CD4-positive, CD25-positive, alpha-beta regulatory T cell (primary cell): ENCODE data around the gene ZNRF3. TPM values are rescaled to one million over a fixed set of nuclear protein-coding genes. Genes with fewer than 3 reads are reported as not detected.
A peak's percentile ranks its signal among the peaks of the same experiment; 100 is the strongest.

Experiments
- ATAC-seq, 2 donors: fragments of 150-1000 bp; cut with Tn5 transposase; one replicate each; pipeline ENCODE4 v1.10.0; 2021; ENCODE audit warnings: low read depth in 2 of 2, moderate number of reproducible peaks in 2 of 2, moderate library complexity in 1 of 2
- DNase-seq, 3 donors: peaks; one replicate each; pipeline versions ENCODE4 v3.0.0 to v3.0.0-alpha.2; 2012 to 2022; ENCODE audit warnings: mixed read lengths in 1 of 3
- H3K27ac ChIP-seq: one replicate; pipeline ENCODE4 v1.7.0; 2013; ENCODE audit warnings: mild to moderate bottlenecking, low read length; ENCODE audit not compliant: insufficient read depth, poor library complexity, severe bottlenecking
- H3K27me3 ChIP-seq: one replicate; pipeline ENCODE4 v1.7.0; 2013; ENCODE audit warnings: low read length; ENCODE audit not compliant: control insufficient read depth, insufficient read depth
- H3K36me3 ChIP-seq: one replicate; pipeline ENCODE4 v1.7.0; 2013; ENCODE audit warnings: mild to moderate bottlenecking, low read length, moderate library complexity; ENCODE audit not compliant: control insufficient read depth, insufficient read depth
- H3K4me1 ChIP-seq: 2 replicates; pipeline ENCODE4 v1.7.0; 2013; ENCODE audit warnings: mild to moderate bottlenecking, low read length; ENCODE audit not compliant: insufficient read depth, control insufficient read depth, poor library complexity, severe bottlenecking
- H3K4me3 ChIP-seq: one replicate; pipeline ENCODE4 v1.7.0; 2013; ENCODE audit warnings: low read depth, mild to moderate bottlenecking, low read length, moderate library complexity
- H3K9me3 ChIP-seq, 2 experiments: 1 replicate in 1 of 2; 2 replicates in 1 of 2; pipeline ENCODE4 v1.7.0; 2013; ENCODE audit warnings: low read length in 2 of 2, mild to moderate bottlenecking in 1 of 2, moderate library complexity in 1 of 2; ENCODE audit not compliant: control insufficient read depth in 2 of 2
- H3K27ac Mint-ChIP-seq, 3 donors: one replicate each; pipeline ENCODE4 v1.8.0; 2020 to 2022; ENCODE audit warnings: mild to moderate bottlenecking in 3 of 3, mixed read lengths in 3 of 3, moderate library complexity in 2 of 3
- H3K27me3 Mint-ChIP-seq: one replicate; pipeline ENCODE4 v1.8.0; 2022; ENCODE audit warnings: mild to moderate bottlenecking, mixed read lengths
- H3K36me3 Mint-ChIP-seq: one replicate; pipeline ENCODE4 v1.8.0; 2020; ENCODE audit warnings: mixed read lengths
- H3K4me1 Mint-ChIP-seq, 4 donors: one replicate each; pipeline ENCODE4 v1.8.0; 2020 to 2022; ENCODE audit warnings: mixed read lengths in 4 of 4, mild to moderate bottlenecking in 1 of 4
- H3K4me3 Mint-ChIP-seq, 4 donors: one replicate each; pipeline ENCODE4 v1.8.0; 2020 to 2022; ENCODE audit warnings: mild to moderate bottlenecking in 4 of 4, mixed read lengths in 4 of 4, moderate library complexity in 3 of 4
- H3K9me3 Mint-ChIP-seq, 7 donors: one replicate each; pipeline ENCODE4 v1.8.0; 2020 to 2022; ENCODE audit warnings: mixed read lengths in 7 of 7, mild to moderate bottlenecking in 3 of 7, moderate library complexity in 2 of 7
- polyA plus RNA-seq, 4 donors: library from polyadenylated mRNA; unstranded; fragments of 300-500 nt; fragmentation: Illumina TruSeq; gene quantifications; one replicate each; pipeline ENCODE4 v1.2.3, GENCODE V29; 2021
- total RNA-seq: library from RNA; stranded (reverse); gene quantifications from one replicate; pipeline ENCODE4 v1.2.3, GENCODE V29; 2022

The ZNRF3 gene
- total and polyA plus RNA-seq, 5 donors from 2014 or later: 0.06 to 0.35 (median 0.24) TPM

DNA sequence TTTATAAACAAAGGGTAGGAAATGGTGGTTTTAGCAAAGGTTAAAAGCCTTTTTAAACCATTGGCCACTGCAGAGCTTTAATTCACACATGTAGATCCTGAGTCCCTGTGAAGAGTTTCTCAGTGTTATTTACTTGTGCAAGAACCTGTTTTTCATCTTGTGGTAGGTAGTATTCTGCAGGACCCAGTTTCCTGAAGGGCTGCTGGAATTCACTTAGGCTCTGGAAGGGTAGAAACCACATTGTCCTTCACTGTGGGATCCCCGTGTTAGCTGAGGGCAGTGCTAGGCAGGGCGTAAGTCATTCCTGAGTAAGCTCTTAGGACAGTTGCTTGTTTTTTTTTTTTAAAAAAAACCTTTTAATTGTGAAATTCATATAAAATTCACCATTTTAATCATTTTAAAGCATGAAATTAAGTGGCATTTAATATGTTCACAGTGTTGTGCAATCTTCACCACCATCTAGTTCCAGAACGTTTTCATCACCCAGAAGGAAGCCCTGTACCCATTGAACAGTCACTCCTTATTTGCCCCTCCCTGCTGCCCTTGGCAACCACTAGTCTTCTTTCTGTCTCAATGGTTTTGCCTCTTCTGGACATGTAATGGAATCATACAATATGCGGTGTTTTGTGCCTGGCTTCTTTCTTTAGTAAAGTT is 100.5 kb downstream of the ZNRF3 start:
- H3K9me3 Mint-ChIP-seq: peaks cover 0 to 5% (median 0%) of the 10 kb centered on the region in 7 donors
- no peak for DNase-seq
- Histone ChIP-seq H3K36me3 (no peaks in the 10 kb centered on the region), H3K27me3 (no peaks in the 10 kb centered on the region), H3K4me1 (no peaks in the 10 kb centered on the region), H3K27ac (no peak overlapping the region), H3K9me3 (no peaks in the 10 kb centered on the region), H3K4me3 (no peak overlapping the region)
- peaks cover under 1% of the 10 kb centered on the region for H3K27me3 Mint-ChIP-seq
- H3K4me1 Mint-ChIP-seq: peaks cover 0 to 2% (median 0%) of the 10 kb centered on the region in 4 donors
- peak overlapping the region in 1 of 3 donors; percentile 15 for H3K27ac Mint-ChIP-seq
- ATAC-seq: no peak
- H3K4me3 Mint-ChIP-seq: no peak overlapping the region
- H3K36me3 Mint-ChIP-seq: peaks cover 20% of the 10 kb centered on the region

DNA sequence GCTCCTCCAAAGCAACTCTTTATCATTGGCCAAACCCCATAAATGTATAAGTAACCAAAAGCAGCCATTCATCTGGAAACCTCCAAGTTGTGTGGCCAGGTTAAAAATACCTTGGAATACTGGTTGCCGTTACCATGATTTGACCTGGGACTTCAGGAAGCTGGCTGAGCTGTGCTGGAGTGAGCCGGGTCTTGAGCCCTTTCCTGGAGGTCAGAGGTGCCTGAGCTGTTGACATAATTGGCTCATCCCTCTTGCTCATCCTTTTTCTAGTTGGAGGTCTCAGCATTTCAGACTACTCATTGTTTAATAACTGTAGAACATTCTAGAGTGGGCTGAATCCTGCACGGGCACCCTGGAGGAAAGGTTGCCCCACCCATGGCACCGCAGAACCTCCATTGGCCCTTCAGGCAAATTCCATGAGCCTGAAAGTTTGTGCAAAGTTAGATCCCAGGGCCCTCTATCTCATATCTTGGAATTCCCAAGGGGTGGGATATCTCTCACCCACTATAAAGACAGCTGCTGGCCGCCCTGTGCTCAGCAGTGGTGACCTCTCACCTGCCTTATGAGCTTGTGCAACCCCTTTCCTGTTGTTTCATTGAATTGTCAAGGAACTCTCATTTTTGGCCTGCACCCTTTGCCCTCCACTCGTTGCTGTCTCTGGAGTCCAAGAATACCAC is 101.2 kb downstream of the ZNRF3 start:
- Histone ChIP-seq H3K27ac (no peak overlapping the region), H3K4me1 (no peaks in the 10 kb centered on the region), H3K9me3 (no peaks in the 10 kb centered on the region), H3K4me3 (no peak overlapping the region), H3K36me3 (no peaks in the 10 kb centered on the region), H3K27me3 (no peaks in the 10 kb centered on the region)
- Mint-ChIP-seq H3K27me3 (no peaks in the 10 kb centered on the region), H3K9me3 (peaks cover 0 to 5% (median 0%) of the 10 kb centered on the region in 7 donors), H3K4me3 (no peak overlapping the region), H3K36me3 (peaks cover 20% of the 10 kb centered on the region), H3K4me1 (peaks cover 0 to 2% (median 0%) of the 10 kb centered on the region in 4 donors), H3K27ac (no peak overlapping the region)
- ATAC-seq (no peak), DNase-seq (no peak)

DNA sequence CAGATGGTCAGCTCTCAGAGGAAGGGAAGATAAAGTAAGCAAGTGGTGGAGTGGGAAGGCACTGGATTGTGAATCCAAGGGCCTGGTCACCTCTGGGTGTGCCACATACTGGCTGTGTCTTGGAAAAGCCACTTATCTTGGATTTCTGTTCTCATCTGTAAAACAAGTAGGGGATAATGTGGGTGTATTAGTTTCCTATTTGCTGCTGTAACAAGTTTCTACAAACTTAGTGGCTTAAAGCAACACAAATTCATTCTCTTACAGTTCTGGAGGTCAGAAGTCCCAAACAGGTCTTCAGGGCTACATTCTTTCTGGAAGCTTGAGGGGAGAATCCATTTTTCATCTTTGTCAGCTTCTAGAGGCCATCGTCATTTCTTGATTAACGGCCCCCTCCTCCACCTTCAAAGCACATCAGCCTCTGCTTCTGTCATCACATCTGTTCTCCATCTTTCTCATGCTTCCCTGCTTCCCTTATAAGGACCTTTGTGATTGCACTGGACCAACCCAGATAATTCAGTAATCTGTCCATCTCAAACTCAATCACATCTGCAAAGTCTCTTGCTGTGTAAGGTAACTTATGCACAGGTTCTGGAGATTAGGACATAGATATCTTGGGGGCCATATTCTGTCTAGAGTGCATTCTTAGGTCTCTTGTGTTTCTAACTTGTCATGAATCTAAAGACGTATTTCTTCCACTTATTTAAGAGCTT is 102.4 kb downstream of the ZNRF3 start:
- Histone ChIP-seq H3K4me1 (no peaks in the 10 kb centered on the region), H3K27me3 (no peaks in the 10 kb centered on the region), H3K9me3 (no peaks in the 10 kb centered on the region), H3K4me3 (no peak overlapping the region), H3K36me3 (no peaks in the 10 kb centered on the region), H3K27ac (no peak overlapping the region)
- no peak overlapping the region for H3K27ac Mint-ChIP-seq
- no peak overlapping the region for H3K4me3 Mint-ChIP-seq
- H3K27me3 Mint-ChIP-seq: no peaks in the 10 kb centered on the region
- peaks cover 0 to 2% (median 0%) of the 10 kb centered on the region in 4 donors for H3K4me1 Mint-ChIP-seq
- H3K36me3 Mint-ChIP-seq: peaks cover 20% of the 10 kb centered on the region
- no peak for DNase-seq
- no peak for ATAC-seq
- peaks cover 0 to 5% (median 0%) of the 10 kb centered on the region in 7 donors for H3K9me3 Mint-ChIP-seq

DNA sequence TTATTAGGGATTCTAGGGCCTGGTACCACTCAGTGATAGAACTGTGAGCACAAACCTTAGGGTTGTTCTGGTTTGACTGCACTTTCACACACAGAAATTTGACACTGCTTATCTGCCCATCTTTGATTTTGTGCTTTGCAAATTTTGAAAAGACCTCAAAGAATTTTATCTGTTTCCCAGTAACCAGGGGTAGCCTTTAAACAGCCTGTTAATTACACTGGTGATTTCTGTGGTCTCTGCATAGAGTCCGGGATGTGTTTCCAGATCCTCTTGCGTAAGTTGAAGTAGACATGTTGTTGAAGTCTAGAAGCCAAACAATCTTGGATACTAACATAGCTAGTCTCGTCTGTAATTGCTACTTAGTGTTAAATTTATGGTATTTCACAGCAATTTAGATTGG is 103.0 kb downstream of the ZNRF3 start:
- ATAC-seq: no peak
- no peak overlapping the region for H3K4me3 ChIP-seq
- Mint-ChIP-seq H3K36me3 (peaks cover 22% of the 10 kb centered on the region), H3K4me3 (no peak overlapping the region), H3K27ac (no peak overlapping the region), H3K27me3 (no peaks in the 10 kb centered on the region), H3K9me3 (peaks cover 0 to 5% (median 0%) of the 10 kb centered on the region in 7 donors), H3K4me1 (peaks cover 0 to 2% (median 0%) of the 10 kb centered on the region in 4 donors)
- no peak for DNase-seq
- no peaks in the 10 kb centered on the region for H3K9me3 ChIP-seq
- H3K36me3 ChIP-seq: no peaks in the 10 kb centered on the region
- no peaks in the 10 kb centered on the region for H3K4me1 ChIP-seq
- no peaks in the 10 kb centered on the region for H3K27me3 ChIP-seq
- no peak overlapping the region for H3K27ac ChIP-seq

DNA sequence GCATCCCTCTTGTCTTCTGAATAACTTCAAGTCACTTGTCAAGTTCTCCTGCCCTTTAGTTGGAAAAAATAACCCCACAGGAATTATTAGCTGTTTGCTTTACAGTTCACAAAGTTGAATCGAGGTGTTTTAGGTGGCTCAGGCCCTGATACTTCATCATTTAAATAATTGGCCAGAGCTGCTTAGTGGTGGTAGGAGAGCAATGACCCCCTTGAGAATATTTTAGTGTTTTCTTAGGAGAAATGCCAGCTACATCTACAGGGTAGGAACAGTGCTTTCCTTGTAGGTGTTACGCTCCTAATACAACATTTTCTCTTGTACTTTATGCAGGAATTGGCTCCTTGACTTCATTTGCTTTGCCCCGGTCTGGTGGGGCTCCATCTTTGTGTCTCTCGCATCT is 105.1 kb downstream of the ZNRF3 start:
- H3K4me1 ChIP-seq: no peaks in the 10 kb centered on the region
- DNase-seq (no peak), ATAC-seq (no peak)
- Mint-ChIP-seq H3K36me3 (peaks cover 29% of the 10 kb centered on the region), H3K4me1 (peaks cover 0 to 1% (median 0%) of the 10 kb centered on the region in 4 donors), H3K9me3 (peaks cover 0 to 5% (median 0%) of the 10 kb centered on the region in 7 donors), H3K4me3 (no peak overlapping the region), H3K27me3 (no peaks in the 10 kb centered on the region), H3K27ac (no peak overlapping the region)
- no peak overlapping the region for H3K4me3 ChIP-seq
- H3K36me3 ChIP-seq: no peaks in the 10 kb centered on the region
- no peaks in the 10 kb centered on the region for H3K9me3 ChIP-seq
- H3K27ac ChIP-seq: no peak overlapping the region
- no peaks in the 10 kb centered on the region for H3K27me3 ChIP-seq

DNA sequence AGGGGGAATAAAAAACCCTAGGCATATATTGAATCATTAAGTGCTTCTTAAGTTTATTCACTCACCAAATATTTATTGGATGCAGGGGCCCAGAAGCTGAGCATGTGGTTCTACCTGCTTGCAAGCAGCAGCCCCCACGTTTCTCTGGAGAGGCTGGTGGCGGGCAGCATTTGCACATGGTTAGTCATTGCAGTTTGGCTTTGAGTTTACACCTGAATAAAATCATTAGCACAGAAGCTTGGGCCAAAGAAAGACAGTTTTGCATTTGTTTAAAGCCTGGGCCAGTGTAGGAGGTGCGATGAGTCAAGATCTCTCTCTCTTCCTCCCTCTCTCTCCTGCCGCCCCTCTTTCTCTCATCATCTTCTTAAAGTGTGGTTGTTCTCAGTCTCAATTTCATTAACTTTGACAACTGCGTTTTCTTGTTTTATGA is 105.7 kb downstream of the ZNRF3 start:
- Histone ChIP-seq H3K27ac (no peak overlapping the region), H3K4me3 (no peak overlapping the region), H3K27me3 (no peaks in the 10 kb centered on the region), H3K4me1 (no peaks in the 10 kb centered on the region), H3K9me3 (no peaks in the 10 kb centered on the region), H3K36me3 (no peaks in the 10 kb centered on the region)
- no peaks in the 10 kb centered on the region for H3K4me1 Mint-ChIP-seq
- ATAC-seq (no peak), DNase-seq (no peak)
- H3K9me3 Mint-ChIP-seq: peaks cover 0 to 5% (median 0%) of the 10 kb centered on the region in 7 donors
- peaks cover 29% of the 10 kb centered on the region for H3K36me3 Mint-ChIP-seq
- no peak overlapping the region for H3K27ac Mint-ChIP-seq
- H3K27me3 Mint-ChIP-seq: no peaks in the 10 kb centered on the region
- H3K4me3 Mint-ChIP-seq: no peak overlapping the region

DNA sequence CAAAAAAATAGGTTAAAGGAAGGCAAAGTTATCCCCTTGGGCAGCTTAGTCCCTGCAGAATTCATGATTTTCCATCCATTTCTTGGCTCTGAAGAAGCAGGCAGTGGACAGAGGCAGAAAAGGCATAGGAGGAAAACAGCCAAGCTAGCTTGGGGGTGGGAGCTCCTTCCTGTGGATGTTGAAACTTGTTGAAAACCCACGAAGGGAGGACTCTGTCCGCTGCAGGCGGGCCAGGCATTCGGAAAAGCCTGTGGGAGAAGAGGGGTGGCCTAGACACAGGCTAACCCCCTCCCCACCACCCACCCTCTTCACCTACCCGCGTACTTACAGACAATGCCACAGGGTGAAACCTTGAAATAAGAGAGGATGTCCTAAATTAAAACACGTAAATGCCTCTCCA is 106.1 kb downstream of the ZNRF3 start:
- H3K36me3 ChIP-seq: no peaks in the 10 kb centered on the region
- DNase-seq (no peak), ATAC-seq (no peak)
- no peaks in the 10 kb centered on the region for H3K9me3 ChIP-seq
- no peak overlapping the region for H3K27ac ChIP-seq
- no peaks in the 10 kb centered on the region for H3K4me1 ChIP-seq
- H3K27ac Mint-ChIP-seq: no peak overlapping the region
- peaks cover 29% of the 10 kb centered on the region for H3K36me3 Mint-ChIP-seq
- no peak overlapping the region for H3K4me3 Mint-ChIP-seq
- H3K4me3 ChIP-seq: no peak overlapping the region
- no peaks in the 10 kb centered on the region for H3K27me3 Mint-ChIP-seq
- H3K4me1 Mint-ChIP-seq: no peaks in the 10 kb centered on the region
- H3K27me3 ChIP-seq: no peaks in the 10 kb centered on the region
- peaks cover 0 to 5% (median 0%) of the 10 kb centered on the region in 7 donors for H3K9me3 Mint-ChIP-seq
